ACC112 (cell line): ENCODE data around the gene SDK1.

ENCODE experiments used
- H2AFZ ChIP-seq: fragments of 200-600 bp; sonication (generic); one replicate; pipeline ENCODE4 v1.6.0; 2017; ENCODE audit warnings: antibody characterized with exemption, low read length; ENCODE audit not compliant: unreplicated experiment
- H3K27ac ChIP-seq: fragments of 200-600 bp; sonication (generic); 2 replicates; pipeline ENCODE4 v1.5.1; 2014; ENCODE audit warnings: low read depth, mild to moderate bottlenecking, antibody characterized with exemption, low read length, moderate library complexity
- H3K27me3 ChIP-seq: fragments of 200-600 bp; sonication (generic); 2 replicates; pipeline ENCODE4 v1.6.1; 2014; ENCODE audit warnings: mild to moderate bottlenecking, antibody characterized with exemption, low read length, moderate library complexity, mixed read lengths; ENCODE audit not compliant: insufficient read depth
- H3K36me3 ChIP-seq: fragments of 200-600 bp; sonication (generic); 2 replicates; pipeline ENCODE4 v1.6.1; 2016; ENCODE audit warnings: mild to moderate bottlenecking, antibody characterized with exemption, low read length, moderate library complexity, mixed read lengths; ENCODE audit not compliant: insufficient read depth
- H3K4me1 ChIP-seq: fragments of 200-600 bp; sonication (generic); one replicate; pipeline ENCODE4 v1.6.1; 2016; ENCODE audit warnings: low read length, mixed read lengths; ENCODE audit not compliant: insufficient read depth, unreplicated experiment, control insufficient read depth
- H3K4me3 ChIP-seq: fragments of 200-600 bp; sonication (generic); 2 replicates; pipeline ENCODE4 v1.5.1; 2014; ENCODE audit warnings: mild to moderate bottlenecking, low read depth, low read length
- H3K79me2 ChIP-seq: fragments of 200-600 bp; sonication (generic); one replicate; pipeline ENCODE4 v1.6.0; 2016; ENCODE audit warnings: low read length; ENCODE audit not compliant: control insufficient read depth, unreplicated experiment, insufficient read depth

The SDK1 gene

GRCh38 chr7:4124556-4125477 lies 823.8 kb downstream of the SDK1 start:
- no peaks in the 10 kb centered on the region for H3K4me1 ChIP-seq
- no peaks in the 10 kb centered on the region for H3K79me2 ChIP-seq
- H3K27ac ChIP-seq = no peak overlapping the region

GRCh38 chr7:4127909-4128560 lies 827.0 kb downstream of the SDK1 start:
- no peaks in the 10 kb centered on the region for H3K36me3 ChIP-seq
- H3K4me1 ChIP-seq = no peaks in the 10 kb centered on the region
- H3K27me3 ChIP-seq = no peaks in the 10 kb centered on the region
- H3K79me2 ChIP-seq = no peaks in the 10 kb centered on the region
- no peak overlapping the region for H3K27ac ChIP-seq
- no peak overlapping the region for H3K4me3 ChIP-seq
- H2AFZ ChIP-seq = no peak overlapping the region

More at GRCh38 chr7:4124556-4125477, 823.8 kb downstream of the SDK1 start:
- no peak overlapping the region for H2AFZ ChIP-seq
- no peaks in the 10 kb centered on the region for H3K27me3 ChIP-seq
- no peak overlapping the region for H3K4me3 ChIP-seq
- H3K36me3 ChIP-seq = no peaks in the 10 kb centered on the region

- H3K4me3 ChIP-seq = no peak overlapping the region
- H3K27ac ChIP-seq = no peak overlapping the region
- no peak overlapping the region for H2AFZ ChIP-seq
- H3K36me3 ChIP-seq = no peaks in the 10 kb centered on the region
- H3K4me1 ChIP-seq = no peaks in the 10 kb centered on the region
- H3K27me3 ChIP-seq = no peaks in the 10 kb centered on the region
- no peaks in the 10 kb centered on the region for H3K79me2 ChIP-seq
Observed at GRCh38 chr7:4129481-4130122, 828.5 kb downstream of the SDK1 start.

- H3K79me2 ChIP-seq = no peaks in the 10 kb centered on the region
- no peak overlapping the region for H3K4me3 ChIP-seq
- H3K36me3 ChIP-seq = no peaks in the 10 kb centered on the region
- no peak overlapping the region for H3K27ac ChIP-seq
- H3K4me1 ChIP-seq = no peaks in the 10 kb centered on the region
- H2AFZ ChIP-seq = no peak overlapping the region
- no peaks in the 10 kb centered on the region for H3K27me3 ChIP-seq
Observed at GRCh38 chr7:4131063-4131462, 830.0 kb downstream of the SDK1 start.

GRCh38 chr7:4132221-4132620 lies 831.2 kb downstream of the SDK1 start:
- Histone ChIP-seq H3K4me1 (no peaks in the 10 kb centered on the region), H3K36me3 (no peaks in the 10 kb centered on the region), H2AFZ (no peak overlapping the region), H3K27ac (no peak overlapping the region), H3K27me3 (no peaks in the 10 kb centered on the region), H3K79me2 (no peaks in the 10 kb centered on the region), H3K4me3 (no peak overlapping the region)

- no peaks in the 10 kb centered on the region for H3K79me2 ChIP-seq
- H3K4me1 ChIP-seq = no peaks in the 10 kb centered on the region
- H3K36me3 ChIP-seq = no peaks in the 10 kb centered on the region
- H3K27ac ChIP-seq = no peak overlapping the region
- H3K4me3 ChIP-seq = no peak overlapping the region
- no peak overlapping the region for H2AFZ ChIP-seq
- H3K27me3 ChIP-seq = no peaks in the 10 kb centered on the region
Observed at GRCh38 chr7:4133491-4134044, 832.5 kb downstream of the SDK1 start.

GRCh38 chr7:4134204-4134603 lies 833.2 kb downstream of the SDK1 start:
- no peaks in the 10 kb centered on the region for H3K36me3 ChIP-seq
- H2AFZ ChIP-seq = no peak overlapping the region
- H3K27ac ChIP-seq = no peak overlapping the region
- H3K4me1 ChIP-seq = no peaks in the 10 kb centered on the region
- no peak overlapping the region for H3K4me3 ChIP-seq
- no peaks in the 10 kb centered on the region for H3K27me3 ChIP-seq
- no peaks in the 10 kb centered on the region for H3K79me2 ChIP-seq

GRCh38 chr7:4134631-4135030 lies 833.6 kb downstream of the SDK1 start:
- Histone ChIP-seq H3K27ac (no peak overlapping the region), H2AFZ (no peak overlapping the region), H3K27me3 (no peaks in the 10 kb centered on the region), H3K4me3 (no peak overlapping the region), H3K79me2 (no peaks in the 10 kb centered on the region), H3K36me3 (no peaks in the 10 kb centered on the region), H3K4me1 (no peaks in the 10 kb centered on the region)

GRCh38 chr7:4135301-4135700 lies 834.2 kb downstream of the SDK1 start:
- H2AFZ ChIP-seq = no peak overlapping the region
- no peaks in the 10 kb centered on the region for H3K79me2 ChIP-seq
- H3K27ac ChIP-seq = no peak overlapping the region
- no peaks in the 10 kb centered on the region for H3K36me3 ChIP-seq
- no peaks in the 10 kb centered on the region for H3K4me1 ChIP-seq
- no peaks in the 10 kb centered on the region for H3K27me3 ChIP-seq
- no peak overlapping the region for H3K4me3 ChIP-seq

GRCh38 chr7:4136036-4136435 lies 835.0 kb downstream of the SDK1 start:
- H3K4me1 ChIP-seq = no peaks in the 10 kb centered on the region
- H2AFZ ChIP-seq = no peak overlapping the region
- no peaks in the 10 kb centered on the region for H3K36me3 ChIP-seq
- H3K27me3 ChIP-seq = no peaks in the 10 kb centered on the region
- H3K27ac ChIP-seq = no peak overlapping the region
- no peaks in the 10 kb centered on the region for H3K79me2 ChIP-seq
- H3K4me3 ChIP-seq = no peak overlapping the region
